ENCODE data around the gene CRMP1.

The CRMP1 gene

GRCh38 chr4:5796976-5797375 lies 95.9 kb downstream of the CRMP1 start:
- DNase-seq (ENCODE audit: low spot score) = peak; percentile 41

GRCh38 chr4:5795580-5795979 lies 97.3 kb downstream of the CRMP1 start:
- no peak for DNase-seq (ENCODE audit: low spot score)

- DNase-seq (ENCODE audit: low spot score) = no peak
Observed at GRCh38 chr4:5793514-5793913, 99.4 kb downstream of the CRMP1 start.

GRCh38 chr4:5791654-5792053 lies 101.2 kb downstream of the CRMP1 start:
- DNase-seq (ENCODE audit: low spot score) = no peak

- no peak for DNase-seq (ENCODE audit: low spot score)
Observed at GRCh38 chr4:5790546-5790857, 102.4 kb downstream of the CRMP1 start.

GRCh38 chr4:5789141-5789540 lies 103.7 kb downstream of the CRMP1 start:
- DNase-seq (ENCODE audit: low spot score) = no peak

- DNase-seq (ENCODE audit: low spot score) = no peak
Observed at GRCh38 chr4:5788144-5788543, 104.7 kb downstream of the CRMP1 start.

- DNase-seq (ENCODE audit: low spot score) = no peak
Observed at GRCh38 chr4:5787311-5787710, 105.6 kb downstream of the CRMP1 start.

- no peak for DNase-seq (ENCODE audit: low spot score)
Observed at GRCh38 chr4:5785806-5786680, 106.8 kb downstream of the CRMP1 start.

GRCh38 chr4:5784960-5785611 lies 107.8 kb downstream of the CRMP1 start:
- peak; percentile 11 for DNase-seq (ENCODE audit: low spot score)

GRCh38 chr4:5784021-5784420 lies 108.9 kb downstream of the CRMP1 start:
- DNase-seq (ENCODE audit: low spot score) = peak; percentile 17

GRCh38 chr4:5783486-5783885 lies 109.4 kb downstream of the CRMP1 start:
- DNase-seq (ENCODE audit: low spot score) = peak; percentile 4

GRCh38 chr4:5782829-5783476 lies 109.9 kb downstream of the CRMP1 start:
- peak; percentile 22 for DNase-seq (ENCODE audit: low spot score)

GRCh38 chr4:5781691-5782090 lies 111.2 kb downstream of the CRMP1 start:
- DNase-seq (ENCODE audit: low spot score) = no peak

- peak; percentile 12 for DNase-seq (ENCODE audit: low spot score)
Observed at GRCh38 chr4:5780831-5781480, 111.9 kb downstream of the CRMP1 start.

GRCh38 chr4:5776510-5776909 lies 116.4 kb downstream of the CRMP1 start:
- no peak for DNase-seq (ENCODE audit: low spot score)

- DNase-seq (ENCODE audit: low spot score) = no peak
Observed at GRCh38 chr4:5774416-5775036, 118.4 kb downstream of the CRMP1 start.

GRCh38 chr4:5773271-5773555 lies 119.7 kb downstream of the CRMP1 start:
- DNase-seq (ENCODE audit: low spot score) = no peak

GRCh38 chr4:5772528-5773270 lies 120.2 kb downstream of the CRMP1 start:
- peak; percentile 59 for DNase-seq (ENCODE audit: low spot score)

Data from left forelimb (tissue), 1 donor.